ENCODE results near the gene RGS19.
"Not testable (repeated sequence)": the region's sequence is repeated elsewhere in the genome, so short reads cannot be mapped to it uniquely, and the experiment has no call there.

The RGS19 gene

GRCh38 chr20:64092258-64093012 is 13.1 kb upstream of the RGS19 start:
- Histone ChIP-seq H3K27ac (no peak overlapping the region), H3K9ac (no peak overlapping the region), H4K20me1 (peaks cover 0 to 41% (median 19%) of the 10 kb centered on the region in 11 experiments; a peak in 15 of 22 replicates), H3K4me1 (peaks cover 0 to 9% (median 2%) of the 10 kb centered on the region in 10 experiments; a peak in 3 of 20 replicates), H3K27me3 (peaks cover 5 to 21% (median 9%) of the 10 kb centered on the region in 11 experiments; a peak in 16 of 22 replicates), H3K4me2 (peak overlapping the region in 5 of 11 experiments; percentile 3 to 29 (median 18); a peak in 6 of 22 replicates), H3K4me3 (no peak overlapping the region), H3K36me3 (peaks cover 0 to 9% (median 0%) of the 10 kb centered on the region in 11 experiments; a peak in 4 of 22 replicates), H3K9me3 (replicated peaks in 1 of 11) (peaks cover 8 to 11% (median 9%) of the 10 kb centered on the region in 11 experiments)
- TF ChIP-seq Cebpa-rat (IDR thresholded peaks at IDR 0.05): no peak

- H3K4me1 ChIP-seq: peaks cover 0 to 9% (median 2%) of the 10 kb centered on the region in 10 experiments; a peak in 3 of 20 replicates
- no peak for TF ChIP-seq Cebpa-rat (IDR thresholded peaks at IDR 0.05)
Measured at GRCh38 chr20:64091770-64092169, 12.5 kb upstream of the RGS19 start.

GRCh38 chr20:64091340-64091739 is 12.0 kb upstream of the RGS19 start:
- Histone ChIP-seq H3K9me3 (replicated peaks in 1 of 11) (peaks cover 14 to 19% (median 18%) of the 10 kb centered on the region in 11 experiments), H4K20me1 (peaks cover 0 to 41% (median 19%) of the 10 kb centered on the region in 11 experiments; a peak in 15 of 22 replicates), H3K4me1 (peaks cover 0 to 9% (median 2%) of the 10 kb centered on the region in 10 experiments; a peak in 3 of 20 replicates), H3K27ac (no peak overlapping the region), H3K4me2 (no peak overlapping the region), H3K9ac (no peak overlapping the region), H3K4me3 (no peak overlapping the region), H3K36me3 (peaks cover 0 to 5% (median 0%) of the 10 kb centered on the region in 11 experiments; a peak in 3 of 22 replicates), H3K27me3 (peaks cover 6 to 25% (median 13%) of the 10 kb centered on the region in 11 experiments; a peak in 19 of 22 replicates)
- no peak for TF ChIP-seq Cebpa-rat (IDR thresholded peaks at IDR 0.05)

More at GRCh38 chr20:64091770-64092169, 12.5 kb upstream of the RGS19 start:
- H3K4me2 ChIP-seq: peak overlapping the region in 2 of 11 experiments; percentile 23 to 29; a peak in 2 of 22 replicates
- no peak overlapping the region for H3K4me3 ChIP-seq
- H3K27ac ChIP-seq: no peak overlapping the region
- peaks cover 0 to 41% (median 19%) of the 10 kb centered on the region in 11 experiments; a peak in 15 of 22 replicates for H4K20me1 ChIP-seq
- no peak overlapping the region for H3K9ac ChIP-seq
- peaks cover 0 to 7% (median 0%) of the 10 kb centered on the region in 11 experiments; a peak in 3 of 22 replicates for H3K36me3 ChIP-seq
- peaks cover 11 to 15% (median 14%) of the 10 kb centered on the region in 11 experiments for H3K9me3 ChIP-seq (replicated peaks in 1 of 11)
- H3K27me3 ChIP-seq: peaks cover 5 to 23% (median 9%) of the 10 kb centered on the region in 11 experiments; a peak in 16 of 22 replicates

GRCh38 chr20:64090165-64090564 is 10.8 kb upstream of the RGS19 start:
- H3K4me2 ChIP-seq: no peak overlapping the region
- H3K9me3 ChIP-seq (replicated peaks in 1 of 11): peaks cover 14 to 26% (median 24%) of the 10 kb centered on the region in 11 experiments
- no peak for TF ChIP-seq Cebpa-rat (IDR thresholded peaks at IDR 0.05)
- H3K4me1 ChIP-seq: peaks cover 0 to 9% (median 0%) of the 10 kb centered on the region in 10 experiments; a peak in 3 of 20 replicates
- no peak overlapping the region for H3K27ac ChIP-seq
- H3K27me3 ChIP-seq: peaks cover 17 to 37% (median 25%) of the 10 kb centered on the region in 11 experiments
- no peak overlapping the region for H3K4me3 ChIP-seq
- H3K36me3 ChIP-seq: peaks cover 0 to 5% (median 0%) of the 10 kb centered on the region in 11 experiments; a peak in 3 of 22 replicates
- no peak overlapping the region for H3K9ac ChIP-seq
- peaks cover 0 to 42% (median 21%) of the 10 kb centered on the region in 11 experiments; a peak in 16 of 22 replicates for H4K20me1 ChIP-seq

GRCh38 chr20:64088586-64088985 is 9.3 kb upstream of the RGS19 start:
- H3K27ac ChIP-seq, H3K4me2 ChIP-seq, H3K36me3 ChIP-seq, H3K9ac ChIP-seq, H3K4me3 ChIP-seq: not testable (repeated sequence)
- Histone ChIP-seq H3K9me3 (replicated peaks in 1 of 11) (peaks cover 14 to 26% (median 24%) of the 10 kb centered on the region in 11 experiments), H3K27me3 (peaks cover 33 to 53% (median 40%) of the 10 kb centered on the region in 11 experiments), H3K4me1 (peaks cover 6 to 21% (median 11%) of the 10 kb centered on the region in 10 experiments; a peak in 16 of 20 replicates), H4K20me1 (peaks cover 0 to 57% (median 31%) of the 10 kb centered on the region in 11 experiments; a peak in 19 of 22 replicates)

- not testable (repeated sequence) for H3K4me2 ChIP-seq, H3K36me3 ChIP-seq, H3K4me3 ChIP-seq, H3K27ac ChIP-seq, H3K9ac ChIP-seq
- H3K9me3 ChIP-seq (replicated peaks in 1 of 11): peaks cover 14 to 26% (median 24%) of the 10 kb centered on the region in 11 experiments
- H3K27me3 ChIP-seq: peaks cover 35 to 61% (median 46%) of the 10 kb centered on the region in 11 experiments
- H4K20me1 ChIP-seq: peaks cover 0 to 55% (median 28%) of the 10 kb centered on the region in 11 experiments; a peak in 19 of 22 replicates
- H3K4me1 ChIP-seq: peaks cover 17 to 25% (median 22%) of the 10 kb centered on the region in 10 experiments
Measured at GRCh38 chr20:64087226-64087825, 8.0 kb upstream of the RGS19 start.

- Histone ChIP-seq H3K4me2 (no peak overlapping the region), H3K27ac (no peak overlapping the region), H3K27me3 (peaks cover 35 to 61% (median 46%) of the 10 kb centered on the region in 11 experiments), H3K4me3 (no peak overlapping the region), H3K9ac (no peak overlapping the region), H3K9me3 (replicated peaks in 1 of 11) (peaks cover 14 to 26% (median 24%) of the 10 kb centered on the region in 11 experiments), H3K4me1 (peaks cover 22 to 28% (median 26%) of the 10 kb centered on the region in 10 experiments), H4K20me1 (peaks cover 0 to 57% (median 26%) of the 10 kb centered on the region in 11 experiments; a peak in 17 of 22 replicates), H3K36me3 (peaks cover 0 to 5% (median 0%) of the 10 kb centered on the region in 11 experiments; a peak in 3 of 22 replicates)
- TF ChIP-seq Cebpa-rat (IDR thresholded peaks at IDR 0.05): no peak
Measured at GRCh38 chr20:64086801-64087200, 7.5 kb upstream of the RGS19 start.

- Histone ChIP-seq H3K36me3 (peaks cover 0 to 5% (median 0%) of the 10 kb centered on the region in 11 experiments; a peak in 3 of 22 replicates), H3K4me3 (peak overlapping the region in 1 of 10 experiments; percentile 76; a peak in 2 of 20 replicates), H3K4me1 (peaks cover 38 to 46% (median 44%) of the 10 kb centered on the region in 10 experiments), H3K9ac (no peak overlapping the region), H3K9me3 (replicated peaks in 1 of 11) (peaks cover 14 to 26% (median 24%) of the 10 kb centered on the region in 11 experiments), H4K20me1 (peaks cover 0 to 45% (median 23%) of the 10 kb centered on the region in 11 experiments; a peak in 17 of 22 replicates), H3K4me2 (peak overlapping the region in 10 of 11 experiments; percentile 91 to 100 (median 99); a peak in 17 of 22 replicates), H3K27me3 (peaks cover 35 to 60% (median 46%) of the 10 kb centered on the region in 11 experiments), H3K27ac (no peak overlapping the region)
- no peak for TF ChIP-seq Cebpa-rat (IDR thresholded peaks at IDR 0.05)
Measured at GRCh38 chr20:64084685-64085152, 5.4 kb upstream of the RGS19 start.
